ENCODE data around the gene DEPDC5. TPM values are rescaled to one million over a fixed set of nuclear protein-coding genes. Genes with fewer than 3 reads are reported as not detected.

DEPDC5 gene
- polyA plus RNA-seq, 4 donors = 8.3 to 17.6 (median 15.8) TPM

DNA sequence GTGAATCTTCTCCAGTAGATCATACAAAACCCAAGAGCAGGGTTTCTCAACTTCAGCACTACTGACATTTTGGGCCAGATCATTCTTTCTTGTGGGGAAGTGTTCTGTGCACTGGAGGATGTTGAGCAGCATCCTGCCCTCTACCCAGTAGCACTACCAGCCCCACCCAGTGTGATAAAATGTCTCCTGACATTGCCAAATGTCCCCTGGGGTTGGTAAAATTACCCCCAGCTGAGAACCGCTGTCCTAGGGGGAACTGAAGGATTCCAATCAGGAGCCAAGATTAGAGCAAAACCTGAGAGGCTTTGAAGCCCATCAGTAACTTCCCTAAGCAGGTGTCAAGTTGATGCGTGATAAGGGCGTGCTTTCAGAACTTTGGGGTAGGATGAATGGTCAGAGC is 129.2 kb downstream of the DEPDC5 start:
- DNase-seq (ENCODE audit: low read depth in 4 of 4, low spot score in 3 of 4) = no peak

DNA sequence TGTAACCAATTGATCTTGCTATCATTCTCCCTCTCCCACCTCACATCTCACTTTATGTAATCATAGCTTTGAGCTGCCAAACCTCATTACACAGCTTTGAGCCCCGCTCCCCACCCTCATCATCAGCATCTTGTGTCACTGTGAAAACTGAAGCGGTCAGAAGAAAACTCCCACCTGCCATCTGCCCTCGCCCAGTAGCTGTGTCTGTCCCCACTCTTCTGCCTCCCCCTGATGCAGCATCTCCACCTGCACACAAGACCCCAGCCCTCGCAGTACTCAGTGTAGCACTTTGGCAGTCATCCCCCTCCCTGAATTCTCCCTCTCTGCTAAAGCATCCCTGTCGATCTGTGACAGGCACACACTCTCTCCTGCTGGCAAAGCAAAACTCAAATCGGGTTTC is 130.2 kb downstream of the DEPDC5 start:
- DNase-seq (ENCODE audit: low read depth in 4 of 4, low spot score in 3 of 4) = no peak

DNA sequence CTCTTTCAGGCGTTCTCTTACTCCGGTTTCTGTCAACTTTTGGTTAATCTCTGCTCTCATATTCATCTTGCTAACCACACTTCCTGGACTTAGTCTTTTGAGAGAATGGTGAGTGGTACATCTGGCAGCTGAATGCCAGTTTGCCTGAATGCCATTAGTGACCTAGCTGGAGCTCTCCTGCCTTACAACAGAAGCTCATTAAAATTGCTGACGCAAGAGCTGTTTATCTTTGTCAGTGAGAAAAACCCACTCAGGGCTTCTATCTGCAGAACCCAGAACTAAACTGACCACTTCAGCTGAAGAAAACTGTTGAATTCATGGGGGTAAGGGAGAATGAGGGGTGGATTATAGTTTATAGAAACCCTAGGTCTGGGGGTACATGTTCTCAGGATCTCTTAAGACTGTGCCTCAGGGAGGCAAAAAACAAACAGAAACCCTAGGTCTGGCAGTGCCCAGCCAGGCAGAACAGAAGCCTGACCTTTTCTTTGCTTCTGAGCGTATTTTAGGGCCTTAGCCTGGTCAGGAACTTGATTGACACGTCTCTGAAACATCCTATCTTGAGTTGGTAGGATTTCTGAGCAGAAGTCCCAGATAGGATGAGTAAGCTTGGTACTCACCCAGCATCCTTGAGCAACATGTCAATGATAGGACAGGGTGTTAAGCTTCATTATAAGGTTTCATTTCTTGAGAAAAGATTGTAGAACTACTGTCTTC is 137.7 kb downstream of the DEPDC5 start:
- DNase-seq (ENCODE audit: low read depth in 4 of 4, low spot score in 3 of 4) = no peak

- DNase-seq (ENCODE audit: low read depth in 4 of 4, low spot score in 3 of 4) = no peak
Measured at GRCh38 chr22:31892080-31892433, 138.2 kb downstream of the DEPDC5 start.

DNA sequence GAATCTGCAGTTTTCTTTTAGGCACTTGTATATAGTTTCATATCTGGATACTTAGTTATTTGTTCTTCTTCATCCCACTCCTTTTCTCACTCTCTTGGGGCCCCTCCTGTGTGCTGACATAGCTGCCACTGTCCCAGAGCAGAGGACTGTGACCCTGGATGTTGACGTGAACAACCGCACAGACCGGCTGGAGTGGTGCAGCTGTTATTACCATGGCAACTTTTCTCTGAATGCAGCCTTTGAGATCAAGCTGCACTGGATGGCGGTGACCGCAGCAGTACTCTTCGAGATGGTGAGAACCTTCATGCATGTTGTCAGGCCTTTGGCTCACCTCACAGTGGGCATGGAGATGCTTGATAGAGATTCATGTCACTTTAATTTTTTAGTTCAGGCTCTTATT is 139.6 kb downstream of the DEPDC5 start:
- no peak for DNase-seq (ENCODE audit: low read depth in 4 of 4, low spot score in 3 of 4)

- no peak for DNase-seq (ENCODE audit: low read depth in 4 of 4, low spot score in 3 of 4)
Measured at GRCh38 chr22:31895411-31896123, 141.7 kb downstream of the DEPDC5 start.

- no peak for DNase-seq (ENCODE audit: low read depth in 4 of 4, low spot score in 3 of 4)
Measured at GRCh38 chr22:31896472-31896871, 142.7 kb downstream of the DEPDC5 start.

DNA sequence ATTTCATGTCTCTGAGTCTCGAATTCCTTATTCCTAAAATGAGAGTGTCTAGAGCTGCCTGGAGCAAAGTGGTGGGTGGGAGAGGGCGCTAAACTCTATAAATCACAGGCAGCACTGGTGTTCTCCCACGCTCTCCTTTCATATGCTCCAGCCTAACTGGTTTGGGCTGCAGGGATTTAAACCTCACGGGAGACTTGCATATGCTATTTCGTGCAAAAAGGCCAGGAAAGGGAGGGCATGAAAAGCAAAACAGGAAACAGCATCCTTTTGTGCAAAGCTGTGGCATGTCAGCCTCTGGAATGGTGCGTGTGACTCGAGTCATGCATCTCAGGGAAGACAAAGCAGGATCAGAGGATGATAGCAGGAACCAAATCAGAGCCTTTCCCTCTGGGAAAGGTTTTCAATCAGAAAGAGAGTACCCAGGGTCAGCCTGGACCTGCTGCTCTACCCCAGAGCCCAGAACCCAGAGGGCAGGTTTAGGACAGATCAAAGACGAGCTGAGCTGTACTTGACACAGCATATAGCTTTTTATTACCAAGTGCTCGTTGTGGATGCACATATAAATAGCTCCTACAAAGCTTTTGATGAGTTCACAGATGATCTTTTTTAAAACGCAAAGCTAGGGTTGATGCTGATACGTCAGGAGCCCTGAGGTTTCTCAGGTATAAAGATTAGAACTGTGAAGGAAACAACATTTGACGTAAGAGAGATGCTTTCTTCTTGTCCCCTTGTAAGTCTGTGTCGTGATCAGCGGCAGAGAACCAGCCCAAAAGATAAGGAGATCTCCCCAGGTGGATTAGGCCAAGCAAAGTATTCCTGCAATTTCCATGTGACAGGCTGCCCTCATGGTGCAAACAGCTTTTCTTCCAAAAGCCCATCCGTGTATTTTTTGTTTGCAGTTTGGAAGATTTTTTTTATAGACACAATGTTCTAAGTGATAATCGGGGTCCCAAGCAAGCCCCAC is 144.3 kb downstream of the DEPDC5 start:
- DNase-seq (ENCODE audit: low read depth in 4 of 4, low spot score in 3 of 4) = no peak

DNA sequence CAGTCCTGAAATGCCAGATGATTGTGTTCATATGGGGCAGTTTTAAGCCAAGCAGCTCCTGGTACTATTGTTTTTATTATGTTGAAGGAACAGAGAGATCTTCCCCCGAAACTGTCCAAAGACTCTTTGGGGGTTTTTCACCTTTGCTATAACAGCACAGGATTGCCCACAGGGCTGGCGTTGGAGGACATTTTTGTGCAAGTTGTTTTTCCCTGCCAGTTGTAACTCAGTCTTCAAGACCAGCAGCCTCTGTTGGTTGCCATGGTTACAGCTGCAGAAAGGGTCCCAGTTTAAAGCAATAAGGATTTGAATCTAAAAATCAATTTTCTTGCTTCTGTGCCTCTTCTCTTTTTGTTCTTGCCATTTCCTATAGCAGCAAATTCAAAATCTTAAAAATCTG is 145.1 kb downstream of the DEPDC5 start:
- DNase-seq (ENCODE audit: low read depth in 4 of 4, low spot score in 3 of 4) = no peak

GRCh38 chr22:31899669-31900068 is 145.8 kb downstream of the DEPDC5 start:
- DNase-seq (ENCODE audit: low read depth in 4 of 4, low spot score in 3 of 4) = no peak

- DNase-seq (ENCODE audit: low read depth in 4 of 4, low spot score in 3 of 4) = no peak
Measured at GRCh38 chr22:31901388-31902137, 147.7 kb downstream of the DEPDC5 start.

- no peak for DNase-seq (ENCODE audit: low read depth in 4 of 4, low spot score in 3 of 4)
Measured at GRCh38 chr22:31904651-31905050, 150.8 kb downstream of the DEPDC5 start.

- no peak for DNase-seq (ENCODE audit: low read depth in 4 of 4, low spot score in 3 of 4)
Measured at GRCh38 chr22:31905356-31905755, 151.5 kb downstream of the DEPDC5 start.

- no peak for DNase-seq (ENCODE audit: low read depth in 4 of 4, low spot score in 3 of 4)
Measured at GRCh38 chr22:31906086-31906485, 152.3 kb downstream of the DEPDC5 start.

DNA sequence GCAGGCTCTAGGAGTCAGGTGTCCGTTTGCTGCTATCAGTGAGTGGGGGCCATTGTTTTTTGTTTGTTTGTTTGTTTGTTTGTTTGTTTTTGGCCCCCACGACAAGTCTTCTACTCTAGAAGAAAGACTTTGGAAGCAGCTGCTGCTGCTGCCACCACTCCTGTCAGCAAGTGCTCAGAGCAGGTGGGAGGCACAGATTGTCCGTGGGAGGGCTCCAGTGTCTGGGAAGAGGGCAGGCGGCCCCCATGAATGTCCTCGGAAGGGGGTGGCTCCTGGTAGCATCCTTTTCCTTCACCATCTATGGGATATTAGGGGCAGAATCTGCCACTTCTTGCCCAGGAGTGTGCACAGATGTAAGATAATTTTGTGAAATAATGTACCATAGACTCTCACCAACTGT is 152.8 kb downstream of the DEPDC5 start:
- no peak for DNase-seq (ENCODE audit: low read depth in 4 of 4, low spot score in 3 of 4)

- DNase-seq (ENCODE audit: low read depth in 4 of 4, low spot score in 3 of 4) = no peak
Measured at GRCh38 chr22:31909977-31910376, 156.2 kb downstream of the DEPDC5 start.

GRCh38 chr22:31911565-31912406 is 158.0 kb downstream of the DEPDC5 start:
- no peak for DNase-seq (ENCODE audit: low read depth in 4 of 4, low spot score in 3 of 4)

DNA sequence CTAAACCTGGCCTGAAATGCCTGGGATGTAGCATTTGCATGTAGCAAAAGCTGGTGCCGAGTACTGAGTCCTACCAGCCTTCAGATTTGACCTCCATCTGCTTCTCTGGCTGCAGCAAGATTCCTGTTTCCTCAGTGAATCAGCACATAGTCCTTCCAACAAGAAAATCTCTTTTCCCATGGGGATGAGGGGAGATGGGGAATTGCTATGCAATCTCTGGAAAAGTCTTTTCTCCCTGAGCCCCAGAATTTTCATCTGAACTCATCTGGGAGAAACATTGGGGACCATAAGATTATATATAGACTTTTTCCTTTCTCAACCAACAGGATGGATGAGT is 158.6 kb downstream of the DEPDC5 start:
- no peak for DNase-seq (ENCODE audit: low read depth in 4 of 4, low spot score in 3 of 4)

DNA sequence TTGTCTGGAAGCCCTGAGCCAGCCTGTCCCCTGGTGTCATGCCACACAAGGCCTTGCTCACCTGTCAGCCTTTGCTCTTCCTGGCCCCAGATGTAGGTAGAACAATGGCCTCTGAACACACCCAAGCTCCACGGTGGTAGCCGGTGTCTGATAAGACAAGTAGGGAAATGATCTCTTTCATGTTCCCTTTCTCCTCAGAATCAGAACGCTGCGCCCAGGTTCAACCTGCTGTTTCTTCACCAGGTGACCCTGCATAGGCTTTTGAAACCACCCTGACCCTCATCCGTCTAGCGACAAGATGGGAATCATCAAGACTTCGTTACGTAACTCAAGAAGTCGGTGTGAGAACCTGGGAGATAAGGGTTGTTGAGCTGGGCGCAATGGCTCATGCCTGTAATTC is 161.8 kb downstream of the DEPDC5 start:
- DNase-seq (ENCODE audit: low read depth in 4 of 4, low spot score in 3 of 4) = no peak
